GM23338 (cell line): ENCODE data around the gene TTC22.

ENCODE experiments used
- CTCF ChIP-seq, 2 experiments: fragments of 200-600 bp in 1 of 2; sonication (generic) in 1 of 2; conservative IDR thresholded peaks; 2 replicates each; pipeline versions ENCODE4 v1.5.1 to v1.6.1; 2016 to 2017; ENCODE audit warnings: antibody characterized with exemption in 2 of 2, low read depth in 2 of 2, mild to moderate bottlenecking in 2 of 2, moderate library complexity in 1 of 2
- EZH2 ChIP-seq: fragments of 200-600 bp; sonication (generic); IDR thresholded peaks from one replicate; pipeline ENCODE4 v1.8.0; 2017; ENCODE audit warnings: antibody characterized with exemption, mild to moderate bottlenecking, low read depth; ENCODE audit not compliant: unreplicated experiment
- EZH2phosphoT487 ChIP-seq: fragments of 200-600 bp; sonication (generic); IDR thresholded peaks from one replicate; pipeline ENCODE4 v1.8.1; 2018; ENCODE audit warnings: antibody characterized with exemption; ENCODE audit not compliant: unreplicated experiment
- JUNB ChIP-seq: IDR thresholded peaks from one replicate; pipeline ENCODE4 v1.6.1; 2016; ENCODE audit warnings: antibody characterized with exemption; ENCODE audit not compliant: unreplicated experiment
- POLR2AphosphoS5 ChIP-seq: IDR thresholded peaks from 2 replicates; pipeline ENCODE4 v1.6.1; 2016; ENCODE audit warnings: antibody characterized with exemption, low read depth
- REST ChIP-seq: IDR thresholded peaks from one replicate; pipeline ENCODE4 v1.6.1; 2018; ENCODE audit warnings: antibody characterized with exemption; ENCODE audit not compliant: unreplicated experiment

- TF ChIP-seq JUNB (no peak), CTCF (conservative IDR thresholded peaks at IDR 0.05; ENCODE audit: low read depth in 2 of 2) (no peak), POLR2AphosphoS5 (no peak), EZH2phosphoT487 (no peak), EZH2 (no peak), REST (no peak)
Observed at GRCh38 chr1:54764922-54765561, 36.1 kb downstream of the TTC22 start.
